WTC11 (cell line): ENCODE measurements around the gene C11orf58. TPM values are rescaled to one million over a fixed set of nuclear protein-coding genes. Genes with fewer than 3 reads are reported as not detected.

ENCODE experiments used
- ATAC-seq: fragments of 200-7000 bp; cut with Tn5 transposase; 2 replicates; pipeline ENCODE4 v1.10.0; 2021; ENCODE audit warnings: mild to moderate bottlenecking, moderate library complexity
- CTCF ChIA-PET: fragments of 300-600 bp; sonication (Branson Sonifier 250); formaldehyde crosslinking; loops from one replicate; lab custom pipeline; 2021; ENCODE audit warnings: antibody characterized with exemption; lab: Charles Lee
- POLR2A ChIA-PET: fragments of 350-600 bp; sonication (Branson Sonifier 250); formaldehyde crosslinking; loops from one replicate; lab custom pipeline; 2021; ENCODE audit warnings: antibody characterized with exemption; lab: Charles Lee
- DNase-seq: peaks from one replicate; pipeline ENCODE4 v3.0.0; 2021; ENCODE audit warnings: low spot score
- H3K27ac Mint-ChIP-seq: 2 replicates; pipeline ENCODE4 v1.8.0; 2021; ENCODE audit warnings: mixed read lengths
- H3K27me3 Mint-ChIP-seq: 2 replicates; pipeline ENCODE4 v1.8.0; 2021; ENCODE audit warnings: low read depth, mild to moderate bottlenecking, moderate library complexity, mixed read lengths
- H3K36me3 Mint-ChIP-seq: 2 replicates; pipeline ENCODE4 v1.8.0; 2021; ENCODE audit warnings: mixed read lengths
- H3K4me1 Mint-ChIP-seq: 2 replicates; pipeline ENCODE4 v1.8.0; 2022; ENCODE audit warnings: mixed read lengths
- H3K4me3 Mint-ChIP-seq: 2 replicates; pipeline ENCODE4 v1.8.0; 2021; ENCODE audit warnings: mild to moderate bottlenecking, moderate library complexity, mixed read lengths
- H3K9me3 Mint-ChIP-seq: 2 replicates; pipeline ENCODE4 v1.8.0; 2021; ENCODE audit warnings: mixed read lengths
- CREB1 ChIP-seq: sonication (generic); formaldehyde crosslinking; IDR thresholded peaks from 2 replicates; pipeline ENCODE4 v1.8.0; 2023; ENCODE audit warnings: mild to moderate bottlenecking, missing genetic modification reagents
- ELF4 ChIP-seq: sonication (generic); formaldehyde crosslinking; IDR thresholded peaks from 2 replicates; pipeline ENCODE4 v1.8.1; 2022; ENCODE audit warnings: low read depth, mild to moderate bottlenecking, moderate library complexity, missing genetic modification reagents
- FOXP1 ChIP-seq: sonication (generic); formaldehyde crosslinking; IDR thresholded peaks from 2 replicates; pipeline ENCODE4 v1.8.0; 2022; ENCODE audit warnings: missing genetic modification reagents, mild to moderate bottlenecking, moderate library complexity, borderline replicate concordance
- GABPB1 ChIP-seq: sonication (generic); formaldehyde crosslinking; IDR thresholded peaks from 2 replicates; pipeline ENCODE4 v1.8.1; 2023; ENCODE audit warnings: mild to moderate bottlenecking, missing genetic modification reagents
- GRHL2 ChIP-seq: fragments of 250-450 bp; sonication (Bioruptor Pico); IDR thresholded peaks from 2 replicates; pipeline ENCODE4 v1.8.0; 2022; ENCODE audit warnings: mild to moderate bottlenecking, moderate library complexity; ENCODE audit not compliant: insufficient replicate concordance, severe bottlenecking
- HMGA2 ChIP-seq: fragments of 250-450 bp; sonication (Bioruptor Pico); IDR thresholded peaks from 2 replicates; pipeline ENCODE4 v1.4.0; 2021; ENCODE audit warnings: mild to moderate bottlenecking, moderate library complexity
- JAZF1 ChIP-seq: fragments of 250-450 bp; sonication (Bioruptor Pico); IDR thresholded peaks from 2 replicates; pipeline ENCODE4 v1.9.0; 2021; ENCODE audit warnings: moderate library complexity, mild to moderate bottlenecking, inconsistent platforms
- KAT7 ChIP-seq: sonication (generic); formaldehyde crosslinking; IDR thresholded peaks from 2 replicates; pipeline ENCODE4 v1.8.1; 2023; ENCODE audit warnings: missing genetic modification reagents, mild to moderate bottlenecking, borderline replicate concordance
- NFYB ChIP-seq: sonication (generic); formaldehyde crosslinking; conservative IDR thresholded peaks from 2 replicates; pipeline ENCODE4 v1.8.0; 2022; ENCODE audit warnings: low read depth, missing genetic modification reagents
- RELA ChIP-seq: sonication (generic); formaldehyde crosslinking; IDR thresholded peaks from 2 replicates; pipeline ENCODE4 v1.8.1; 2022; ENCODE audit warnings: missing genetic modification reagents, mild to moderate bottlenecking, borderline replicate concordance
- RORB ChIP-seq: fragments of 250-450 bp; sonication (Bioruptor Pico); IDR thresholded peaks from 2 replicates; pipeline ENCODE4 v1.9.0; 2021; ENCODE audit warnings: mild to moderate bottlenecking
- ZNF121 ChIP-seq: sonication (generic); formaldehyde crosslinking; IDR thresholded peaks from 2 replicates; pipeline ENCODE4 v1.8.0; 2023; ENCODE audit warnings: missing genetic modification reagents
- ZNF138 ChIP-seq: sonication (generic); formaldehyde crosslinking; conservative IDR thresholded peaks from 2 replicates; pipeline ENCODE4 v1.8.1; 2022; ENCODE audit warnings: mild to moderate bottlenecking, moderate library complexity, missing genetic modification reagents
- ZNF396 ChIP-seq: fragments of 250-450 bp; sonication (Bioruptor Pico); IDR thresholded peaks from 2 replicates; pipeline ENCODE4 v1.8.0; 2021; ENCODE audit warnings: mild to moderate bottlenecking, moderate library complexity, borderline replicate concordance
- ZNF416 ChIP-seq: fragments of 250-450 bp; sonication (Bioruptor Pico); IDR thresholded peaks from 2 replicates; pipeline ENCODE4 v1.9.0; 2021; ENCODE audit warnings: mild to moderate bottlenecking, inconsistent platforms
- ZNF671 ChIP-seq: fragments of 250-450 bp; sonication (Bioruptor Pico); IDR thresholded peaks from 2 replicates; pipeline ENCODE4 v1.8.0; 2021; ENCODE audit warnings: mild to moderate bottlenecking
- total RNA-seq: library from RNA; stranded (reverse); gene quantifications from 3 replicates; pipeline ENCODE4 v1.2.3, GENCODE V29; 2021
- TF ChIP-seq, protein P1 (sequence below): sonication (generic); formaldehyde crosslinking; IDR thresholded peaks from 2 replicates; pipeline ENCODE4 v1.8.1; 2023; ENCODE audit warnings: mild to moderate bottlenecking, moderate library complexity, missing genetic modification reagents
- TF ChIP-seq, protein P2 (sequence below): sonication (generic); formaldehyde crosslinking; IDR thresholded peaks from 2 replicates; pipeline ENCODE4 v1.8.1; 2023; ENCODE audit warnings: mild to moderate bottlenecking, missing genetic modification reagents, moderate library complexity
- TF ChIP-seq, protein P3 (sequence below): sonication (generic); formaldehyde crosslinking; IDR thresholded peaks from 2 replicates; pipeline ENCODE4 v1.8.1; 2022; ENCODE audit warnings: mild to moderate bottlenecking, missing genetic modification reagents, moderate library complexity, borderline replicate concordance
- TF ChIP-seq, protein P4 (sequence below): sonication (generic); formaldehyde crosslinking; IDR thresholded peaks from 2 replicates; pipeline ENCODE4 v1.8.1; 2023; ENCODE audit warnings: mild to moderate bottlenecking, missing genetic modification reagents, moderate library complexity
- TF ChIP-seq, protein P5 (sequence below): sonication (generic); formaldehyde crosslinking; IDR thresholded peaks from 2 replicates; pipeline ENCODE4 v1.8.1; 2023; ENCODE audit warnings: mild to moderate bottlenecking, missing genetic modification reagents, borderline replicate concordance

The C11orf58 gene
- total RNA-seq, 1 experiment from 2014 or later = 141 TPM

DNA sequence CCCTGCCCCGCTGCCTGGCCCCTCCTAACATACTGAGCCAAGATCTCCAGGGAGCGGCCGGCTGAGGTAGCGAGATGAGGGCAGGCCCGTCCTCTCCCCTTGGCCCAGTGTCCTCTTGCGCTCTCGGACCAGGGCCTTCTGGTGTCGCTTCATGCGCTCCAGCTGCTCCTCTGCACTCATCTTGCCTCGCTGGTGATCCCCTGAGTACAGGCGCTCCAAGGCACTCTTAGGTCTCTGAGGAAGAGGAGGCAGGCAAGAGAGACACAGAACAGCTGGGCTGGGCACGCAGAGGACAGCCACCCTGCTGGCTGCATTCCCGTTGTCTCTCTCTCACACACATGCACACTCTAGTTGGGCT is 50.6 kb downstream of the C11orf58 start:
- POLR2A ChIA-PET = no interaction called here
- H3K9me3 Mint-ChIP-seq = no peaks in the 10 kb centered on the region
- CTCF ChIA-PET = interaction anchor here (0.9 to 1.7 kb wide), 4 partner anchors 21 to 274 kb away, joined by 3 to 9 read pairs (median 4); no protein-coding TSS in a partner anchor
- no peaks in the 10 kb centered on the region for H3K36me3 Mint-ChIP-seq
- ATAC-seq (no peak), DNase-seq (no peak)
- H3K27ac Mint-ChIP-seq = no peak overlapping the region
- no peak overlapping the region for H3K4me3 Mint-ChIP-seq
- no peaks in the 10 kb centered on the region for H3K4me1 Mint-ChIP-seq
- H3K27me3 Mint-ChIP-seq = no peaks in the 10 kb centered on the region
- no peak for TF ChIP-seq FOXP1
- no peak for TF ChIP-seq GRHL2
- TF ChIP-seq RORB (CRISPR knock-in tag) = no peak
- TF ChIP-seq NFYB = no peak
- TF ChIP-seq HMGA2 (CRISPR knock-in tag) = no peak
- no peak for TF ChIP-seq ELF4

DNA sequence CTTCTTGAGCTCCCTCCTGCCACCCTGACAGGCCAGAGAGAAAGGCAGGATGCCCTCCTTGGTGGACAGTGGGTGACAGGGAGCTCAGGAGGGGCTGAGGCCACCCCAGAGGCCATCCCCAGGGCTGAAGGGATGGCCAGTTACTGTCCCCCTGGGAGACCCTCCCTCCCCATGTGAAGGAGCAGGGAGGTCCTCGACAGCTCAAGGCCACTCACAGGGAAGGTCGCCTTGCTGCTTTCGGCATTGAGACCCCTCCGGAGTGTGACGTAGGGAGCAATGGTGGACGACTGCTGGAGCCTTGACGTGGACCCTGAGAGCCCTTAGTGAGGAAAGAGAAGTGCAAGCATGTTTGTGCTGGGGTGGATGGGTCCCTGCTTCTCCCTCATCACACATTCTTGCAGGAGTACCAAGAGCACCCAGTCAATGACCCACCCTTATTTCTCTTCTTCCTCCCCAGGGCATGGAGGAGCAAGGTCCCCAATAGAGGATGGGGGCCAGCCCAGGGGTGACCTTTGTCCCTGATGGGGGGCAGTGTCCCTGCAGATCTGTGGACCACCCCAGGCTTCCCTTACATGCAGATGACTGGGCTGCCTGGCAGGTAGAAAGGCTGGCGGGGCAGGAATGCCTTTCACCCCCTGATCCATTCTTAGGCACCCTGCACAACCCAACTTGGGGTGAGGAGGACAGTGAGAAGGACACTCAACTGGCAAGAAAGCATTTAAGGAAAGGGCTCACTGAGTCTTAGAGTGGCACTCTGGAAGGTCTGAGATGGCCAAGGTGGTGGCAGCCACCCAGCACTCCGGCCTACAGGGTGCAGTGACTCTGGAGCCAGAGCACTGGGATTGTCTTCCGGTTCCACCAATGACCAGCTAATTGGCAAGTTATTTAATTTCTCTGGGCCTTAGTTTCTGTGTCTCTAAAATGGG is 51.4 kb downstream of the C11orf58 start:
- no peaks in the 10 kb centered on the region for H3K9me3 Mint-ChIP-seq
- H3K4me1 Mint-ChIP-seq = no peaks in the 10 kb centered on the region
- H3K4me3 Mint-ChIP-seq = no peak overlapping the region
- no peak overlapping the region for H3K27ac Mint-ChIP-seq
- H3K36me3 Mint-ChIP-seq = no peaks in the 10 kb centered on the region
- H3K27me3 Mint-ChIP-seq = no peaks in the 10 kb centered on the region
- POLR2A ChIA-PET = no interaction called here
- DNase-seq = no peak
- no peak for ATAC-seq
- CTCF ChIA-PET = interaction anchor here (0.9 to 1.7 kb wide), 6 partner anchors 10 to 273 kb away, joined by 3 to 9 read pairs (median 4); no protein-coding TSS in a partner anchor
- no peak for TF ChIP-seq ZNF121 (CRISPR knock-in tag)
- TF ChIP-seq, protein P1, sequence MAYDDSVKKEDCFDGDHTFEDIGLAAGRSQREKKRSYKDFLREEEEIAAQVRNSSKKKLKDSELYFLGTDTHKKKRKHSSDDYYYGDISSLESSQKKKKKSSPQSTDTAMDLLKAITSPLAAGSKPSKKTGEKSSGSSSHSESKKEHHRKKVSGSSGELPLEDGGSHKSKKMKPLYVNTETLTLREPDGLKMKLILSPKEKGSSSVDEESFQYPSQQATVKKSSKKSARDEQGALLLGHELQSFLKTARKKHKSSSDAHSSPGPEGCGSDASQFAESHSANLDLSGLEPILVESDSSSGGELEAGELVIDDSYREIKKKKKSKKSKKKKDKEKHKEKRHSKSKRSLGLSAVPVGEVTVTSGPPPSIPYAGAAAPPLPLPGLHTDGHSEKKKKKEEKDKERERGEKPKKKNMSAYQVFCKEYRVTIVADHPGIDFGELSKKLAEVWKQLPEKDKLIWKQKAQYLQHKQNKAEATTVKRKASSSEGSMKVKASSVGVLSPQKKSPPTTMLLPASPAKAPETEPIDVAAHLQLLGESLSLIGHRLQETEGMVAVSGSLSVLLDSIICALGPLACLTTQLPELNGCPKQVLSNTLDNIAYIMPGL (CRISPR knock-in tag) = no peak
- TF ChIP-seq ZNF138 (CRISPR knock-in tag) = no peak
- no peak for TF ChIP-seq JAZF1
- no peak for TF ChIP-seq RELA (CRISPR knock-in tag)
- no peak for TF ChIP-seq GRHL2
- TF ChIP-seq, protein P2, sequence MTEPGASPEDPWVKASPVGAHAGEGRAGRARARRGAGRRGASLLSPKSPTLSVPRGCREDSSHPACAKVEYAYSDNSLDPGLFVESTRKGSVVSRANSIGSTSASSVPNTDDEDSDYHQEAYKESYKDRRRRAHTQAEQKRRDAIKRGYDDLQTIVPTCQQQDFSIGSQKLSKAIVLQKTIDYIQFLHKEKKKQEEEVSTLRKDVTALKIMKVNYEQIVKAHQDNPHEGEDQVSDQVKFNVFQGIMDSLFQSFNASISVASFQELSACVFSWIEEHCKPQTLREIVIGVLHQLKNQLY (CRISPR knock-in tag) = no peak
- no peak for TF ChIP-seq CREB1
- TF ChIP-seq, protein P3, sequence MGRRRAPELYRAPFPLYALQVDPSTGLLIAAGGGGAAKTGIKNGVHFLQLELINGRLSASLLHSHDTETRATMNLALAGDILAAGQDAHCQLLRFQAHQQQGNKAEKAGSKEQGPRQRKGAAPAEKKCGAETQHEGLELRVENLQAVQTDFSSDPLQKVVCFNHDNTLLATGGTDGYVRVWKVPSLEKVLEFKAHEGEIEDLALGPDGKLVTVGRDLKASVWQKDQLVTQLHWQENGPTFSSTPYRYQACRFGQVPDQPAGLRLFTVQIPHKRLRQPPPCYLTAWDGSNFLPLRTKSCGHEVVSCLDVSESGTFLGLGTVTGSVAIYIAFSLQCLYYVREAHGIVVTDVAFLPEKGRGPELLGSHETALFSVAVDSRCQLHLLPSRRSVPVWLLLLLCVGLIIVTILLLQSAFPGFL (CRISPR knock-in tag) = no peak
- TF ChIP-seq FOXP1 = no peak
- TF ChIP-seq GABPB1 (CRISPR knock-in tag) = no peak
- no peak for TF ChIP-seq ZNF671
- TF ChIP-seq, protein P4, sequence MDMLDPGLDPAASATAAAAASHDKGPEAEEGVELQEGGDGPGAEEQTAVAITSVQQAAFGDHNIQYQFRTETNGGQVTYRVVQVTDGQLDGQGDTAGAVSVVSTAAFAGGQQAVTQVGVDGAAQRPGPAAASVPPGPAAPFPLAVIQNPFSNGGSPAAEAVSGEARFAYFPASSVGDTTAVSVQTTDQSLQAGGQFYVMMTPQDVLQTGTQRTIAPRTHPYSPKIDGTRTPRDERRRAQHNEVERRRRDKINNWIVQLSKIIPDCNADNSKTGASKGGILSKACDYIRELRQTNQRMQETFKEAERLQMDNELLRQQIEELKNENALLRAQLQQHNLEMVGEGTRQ (CRISPR knock-in tag) = no peak

DNA sequence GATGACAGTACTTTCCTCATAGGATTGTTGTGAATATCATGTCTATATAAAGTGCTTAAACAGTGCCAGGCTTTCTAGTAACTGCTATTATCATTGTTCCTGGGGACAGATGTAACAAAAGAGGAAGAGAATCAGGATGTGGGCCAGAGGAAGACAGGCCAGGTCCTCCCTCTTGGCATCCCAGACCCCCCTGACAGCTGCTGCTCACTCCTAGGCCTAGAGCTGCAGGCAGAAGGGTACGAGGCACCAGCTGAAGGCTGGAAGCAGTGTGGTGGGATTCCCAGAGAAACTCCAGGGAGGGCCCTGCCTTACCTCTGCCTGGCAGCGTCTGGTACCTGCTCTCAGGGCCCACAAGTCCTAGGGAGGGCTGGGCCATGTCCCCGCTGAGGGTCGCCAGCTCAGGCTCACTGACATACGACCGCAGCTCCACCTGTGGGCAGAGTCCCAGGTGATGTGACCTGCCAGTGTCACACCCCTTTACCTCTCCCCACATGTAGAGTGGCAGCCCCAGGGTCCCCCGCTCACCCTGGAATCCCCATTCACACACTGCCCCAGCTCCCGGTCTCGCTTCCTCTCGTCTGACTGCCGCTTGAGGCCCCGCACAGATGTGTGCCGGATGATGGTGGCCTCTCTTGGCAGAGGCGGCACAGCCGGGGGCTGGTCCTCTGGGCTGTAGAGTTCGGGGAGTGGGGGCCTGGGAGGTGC is 52.2 kb downstream of the C11orf58 start:
- ATAC-seq = no peak
- H3K4me3 Mint-ChIP-seq = no peak overlapping the region
- H3K4me1 Mint-ChIP-seq = no peaks in the 10 kb centered on the region
- no peaks in the 10 kb centered on the region for H3K27me3 Mint-ChIP-seq
- DNase-seq = no peak
- no peaks in the 10 kb centered on the region for H3K36me3 Mint-ChIP-seq
- CTCF ChIA-PET = interaction anchor here (0.9 to 1.1 kb wide), 2 partner anchors 11 to 272 kb away, joined by 3 to 4 read pairs; no protein-coding TSS in a partner anchor
- H3K9me3 Mint-ChIP-seq = no peaks in the 10 kb centered on the region
- no peak overlapping the region for H3K27ac Mint-ChIP-seq
- POLR2A ChIA-PET = no interaction called here
- TF ChIP-seq KAT7 (CRISPR knock-in tag) (no peak), ZNF416 (no peak), RORB (CRISPR knock-in tag) (no peak), ZNF396 (no peak), RELA (CRISPR knock-in tag) (no peak), ZNF121 (CRISPR knock-in tag) (no peak)
- TF ChIP-seq, protein P5, sequence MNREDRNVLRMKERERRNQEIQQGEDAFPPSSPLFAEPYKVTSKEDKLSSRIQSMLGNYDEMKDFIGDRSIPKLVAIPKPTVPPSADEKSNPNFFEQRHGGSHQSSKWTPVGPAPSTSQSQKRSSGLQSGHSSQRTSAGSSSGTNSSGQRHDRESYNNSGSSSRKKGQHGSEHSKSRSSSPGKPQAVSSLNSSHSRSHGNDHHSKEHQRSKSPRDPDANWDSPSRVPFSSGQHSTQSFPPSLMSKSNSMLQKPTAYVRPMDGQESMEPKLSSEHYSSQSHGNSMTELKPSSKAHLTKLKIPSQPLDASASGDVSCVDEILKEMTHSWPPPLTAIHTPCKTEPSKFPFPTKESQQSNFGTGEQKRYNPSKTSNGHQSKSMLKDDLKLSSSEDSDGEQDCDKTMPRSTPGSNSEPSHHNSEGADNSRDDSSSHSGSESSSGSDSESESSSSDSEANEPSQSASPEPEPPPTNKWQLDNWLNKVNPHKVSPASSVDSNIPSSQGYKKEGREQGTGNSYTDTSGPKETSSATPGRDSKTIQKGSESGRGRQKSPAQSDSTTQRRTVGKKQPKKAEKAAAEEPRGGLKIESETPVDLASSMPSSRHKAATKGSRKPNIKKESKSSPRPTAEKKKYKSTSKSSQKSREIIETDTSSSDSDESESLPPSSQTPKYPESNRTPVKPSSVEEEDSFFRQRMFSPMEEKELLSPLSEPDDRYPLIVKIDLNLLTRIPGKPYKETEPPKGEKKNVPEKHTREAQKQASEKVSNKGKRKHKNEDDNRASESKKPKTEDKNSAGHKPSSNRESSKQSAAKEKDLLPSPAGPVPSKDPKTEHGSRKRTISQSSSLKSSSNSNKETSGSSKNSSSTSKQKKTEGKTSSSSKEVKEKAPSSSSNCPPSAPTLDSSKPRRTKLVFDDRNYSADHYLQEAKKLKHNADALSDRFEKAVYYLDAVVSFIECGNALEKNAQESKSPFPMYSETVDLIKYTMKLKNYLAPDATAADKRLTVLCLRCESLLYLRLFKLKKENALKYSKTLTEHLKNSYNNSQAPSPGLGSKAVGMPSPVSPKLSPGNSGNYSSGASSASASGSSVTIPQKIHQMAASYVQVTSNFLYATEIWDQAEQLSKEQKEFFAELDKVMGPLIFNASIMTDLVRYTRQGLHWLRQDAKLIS (CRISPR knock-in tag) = no peak
